Neural cell (in vitro differentiated cells): ENCODE data around the gene CFAP221.

ENCODE experiments used
- CTCF ChIP-seq: fragments of 450-650 bp; IDR thresholded peaks from 2 replicates; pipeline ENCODE4 v1.5.1; 2014; ENCODE audit warnings: antibody characterized with exemption, mild to moderate bottlenecking, moderate library complexity; ENCODE audit not compliant: poor library complexity, severe bottlenecking
- EP300 ChIP-seq: fragments of 450-650 bp; conservative IDR thresholded peaks from 2 replicates; pipeline ENCODE4 v1.6.1; 2014; ENCODE audit warnings: antibody characterized with exemption, mild to moderate bottlenecking, moderate library complexity; ENCODE audit not compliant: poor library complexity, severe bottlenecking
- EZH2 ChIP-seq: fragments of 200-600, 300-800 bp; shearing (Covaris generic), sonication (generic); IDR thresholded peaks from 2 replicates; pipeline ENCODE4 v1.6.1; 2014; ENCODE audit warnings: antibody characterized with exemption, low read length, borderline replicate concordance, mild to moderate bottlenecking; ENCODE audit not compliant: insufficient read depth, poor library complexity, severe bottlenecking
- MXI1 ChIP-seq: fragments of 450-650 bp; conservative IDR thresholded peaks from 2 replicates; pipeline ENCODE4 v1.6.1; 2014; ENCODE audit warnings: antibody characterized with exemption, mild to moderate bottlenecking; ENCODE audit not compliant: poor library complexity, severe bottlenecking
- POLR2AphosphoS5 ChIP-seq: IDR thresholded peaks from 2 replicates; pipeline ENCODE4 v1.6.1; 2012
- RAD21 ChIP-seq: fragments of 450-650 bp; conservative IDR thresholded peaks from 2 replicates; pipeline ENCODE4 v1.6.1; 2014; ENCODE audit warnings: antibody characterized with exemption, mild to moderate bottlenecking, moderate library complexity
- REST ChIP-seq: IDR thresholded peaks from 2 replicates; pipeline ENCODE4 v1.6.1; 2012; ENCODE audit warnings: borderline replicate concordance
- TAF1 ChIP-seq: IDR thresholded peaks from 2 replicates; pipeline ENCODE4 v1.6.1; 2012; ENCODE audit warnings: low read depth

GRCh38 chr2:119521433-119522050 lies 22.7 kb upstream of the CFAP221 start:
- TF ChIP-seq CTCF: no peak
- no peak for TF ChIP-seq POLR2AphosphoS5
- TF ChIP-seq RAD21: no peak
- no peak for TF ChIP-seq TAF1
- no peak for TF ChIP-seq REST
- no peak for TF ChIP-seq EZH2
- no peak for TF ChIP-seq EP300
- TF ChIP-seq MXI1: no peak
